H9 (cell line): Measurements from ENCODE around the gene ERICH4. TPM values are rescaled to one million over a fixed set of nuclear protein-coding genes. Genes with fewer than 3 reads are reported as not detected.
A peak's percentile ranks its signal among the peaks of the same experiment; 100 is the strongest.

Experiments
- DNase-seq: peaks from one replicate; pipeline ENCODE4 v3.0.0-alpha.2; 2017
- H2AFZ ChIP-seq: one replicate; pipeline ENCODE4 v1.6.1; 2013; ENCODE audit warnings: mild to moderate bottlenecking, low read length, control low read depth, moderate library complexity
- H2AK5ac ChIP-seq: 2 replicates; pipeline ENCODE4 v1.6.1; 2013; ENCODE audit warnings: low read length, control low read depth, mixed read lengths; ENCODE audit not compliant: insufficient read length
- H2BK120ac ChIP-seq: one replicate; pipeline ENCODE4 v1.6.1; 2013; ENCODE audit warnings: low read depth, mild to moderate bottlenecking, low read length, control low read depth, inconsistent platforms; ENCODE audit not compliant: poor library complexity, severe bottlenecking
- H2BK12ac ChIP-seq: 2 replicates; pipeline ENCODE4 v1.6.1; 2013; ENCODE audit warnings: low read length, control low read depth, mixed read lengths, low read depth; ENCODE audit not compliant: insufficient read length
- H2BK15ac ChIP-seq: 2 replicates; pipeline ENCODE4 v1.6.1; 2013; ENCODE audit warnings: low read depth, low read length, control low read depth
- H2BK20ac ChIP-seq: one replicate; pipeline ENCODE4 v1.6.1; 2013; ENCODE audit warnings: low read depth, mild to moderate bottlenecking, low read length, control low read depth, inconsistent platforms; ENCODE audit not compliant: poor library complexity, severe bottlenecking
- H2BK5ac ChIP-seq: 2 replicates; pipeline ENCODE4 v1.6.1; 2013; ENCODE audit warnings: low read length, control low read depth, mixed read lengths; ENCODE audit not compliant: insufficient read length
- H3K14ac ChIP-seq: 2 replicates; pipeline ENCODE4 v1.6.1; 2013; ENCODE audit warnings: low read length, control low read depth; ENCODE audit not compliant: insufficient read depth
- H3K18ac ChIP-seq: 2 replicates; pipeline ENCODE4 v1.6.1; 2013; ENCODE audit warnings: low read depth, mild to moderate bottlenecking, mixed read lengths, low read length, control low read depth; ENCODE audit not compliant: insufficient read length
- H3K23ac ChIP-seq: 2 replicates; pipeline ENCODE4 v1.6.1; 2013; ENCODE audit warnings: low read length, control low read depth, mixed read lengths, low read depth; ENCODE audit not compliant: insufficient read length
- H3K23me2 ChIP-seq: 2 replicates; pipeline ENCODE4 v1.6.1; 2013; ENCODE audit warnings: low read depth, mild to moderate bottlenecking, mixed read lengths, low read length, control low read depth; ENCODE audit not compliant: insufficient read length, poor library complexity, severe bottlenecking
- H3K27ac ChIP-seq: 2 replicates; pipeline ENCODE4 v1.5.1; 2013; ENCODE audit warnings: low read length, control low read depth, mixed read lengths, low read depth; ENCODE audit not compliant: insufficient read length
- H3K27me3 ChIP-seq: 2 replicates; pipeline ENCODE4 v1.6.1; 2013; ENCODE audit warnings: low read length, control low read depth, inconsistent platforms; ENCODE audit not compliant: insufficient read depth
- H3K4ac ChIP-seq: 2 replicates; pipeline ENCODE4 v1.6.1; 2013; ENCODE audit warnings: low read depth, mild to moderate bottlenecking, control low read depth, inconsistent platforms, low read length, moderate library complexity
- H3K4me1 ChIP-seq: 2 replicates; pipeline ENCODE4 v1.6.1; 2013; ENCODE audit warnings: low read length, control low read depth, inconsistent platforms; ENCODE audit not compliant: insufficient read depth
- H3K4me2 ChIP-seq: 2 replicates; pipeline ENCODE4 v1.6.1; 2013; ENCODE audit warnings: low read length, control low read depth, mixed read lengths; ENCODE audit not compliant: insufficient read length, insufficient read depth
- H3K56ac ChIP-seq: 2 replicates; pipeline ENCODE4 v1.6.1; 2013; ENCODE audit warnings: low read depth, mild to moderate bottlenecking, mixed read lengths, low read length, control low read depth; ENCODE audit not compliant: insufficient read length
- H3K79me1 ChIP-seq: 2 replicates; pipeline ENCODE4 v1.6.1; 2013; ENCODE audit warnings: low read depth, mild to moderate bottlenecking, moderate library complexity, low read length, control low read depth, inconsistent platforms; ENCODE audit not compliant: insufficient read depth, poor library complexity, severe bottlenecking
- H3K79me2 ChIP-seq: 2 replicates; pipeline ENCODE4 v1.6.1; 2013; ENCODE audit warnings: low read length, control low read depth, inconsistent platforms; ENCODE audit not compliant: insufficient read depth
- H3K9ac ChIP-seq: 2 replicates; pipeline ENCODE4 v1.6.1; 2013; ENCODE audit warnings: low read length, control low read depth, mixed read lengths; ENCODE audit not compliant: insufficient read length; ENCODE audit errors: extremely low read depth
- H3K9me3 ChIP-seq: one replicate; pipeline ENCODE4 v1.6.1; 2013; ENCODE audit warnings: low read depth, low read length, inconsistent platforms; ENCODE audit not compliant: control insufficient read depth
- H3T11ph ChIP-seq: one replicate; pipeline ENCODE4 v1.6.1; 2013; ENCODE audit warnings: mild to moderate bottlenecking, low read length, control low read depth, inconsistent platforms
- H4K20me1 ChIP-seq: one replicate; pipeline ENCODE4 v1.6.1; 2013; ENCODE audit not compliant: control insufficient read depth, insufficient read length, insufficient read depth
- H4K5ac ChIP-seq: 2 replicates; pipeline ENCODE4 v1.6.1; 2013; ENCODE audit warnings: low read depth, mild to moderate bottlenecking, mixed read lengths, low read length, control low read depth; ENCODE audit not compliant: insufficient read length
- H4K8ac ChIP-seq: replicated peaks from 2 replicates; pipeline ENCODE4 v1.6.1; 2013; ENCODE audit warnings: low read length, control low read depth, mixed read lengths, low read depth; ENCODE audit not compliant: insufficient read length
- H4K91ac ChIP-seq: 2 replicates; pipeline ENCODE4 v1.6.1; 2013; ENCODE audit warnings: low read depth, mild to moderate bottlenecking, moderate library complexity, mixed read lengths, low read length, control low read depth; ENCODE audit not compliant: insufficient read length
- H3K27ac Mint-ChIP-seq, 3 experiments: 2 replicates in 2 of 3; 3 replicates in 1 of 3; pipeline ENCODE4 v1.8.0; 2020 to 2021; ENCODE audit warnings: mixed read lengths in 3 of 3, mild to moderate bottlenecking in 1 of 3, moderate library complexity in 1 of 3
- H3K27me3 Mint-ChIP-seq: 2 replicates; pipeline ENCODE4 v1.8.0; 2021; ENCODE audit warnings: low read depth, mild to moderate bottlenecking, moderate library complexity, mixed read lengths
- H3K36me3 Mint-ChIP-seq, 3 experiments: 2 replicates in 2 of 3; 3 replicates in 1 of 3; pipeline ENCODE4 v1.8.0; 2020 to 2021; ENCODE audit warnings: low read depth in 3 of 3, mixed read lengths in 3 of 3; ENCODE audit not compliant: insufficient read depth in 1 of 3
- H3K4me1 Mint-ChIP-seq, 2 experiments: 2 replicates each; pipeline ENCODE4 v1.8.0; 2020; ENCODE audit warnings: mixed read lengths in 2 of 2
- H3K4me3 Mint-ChIP-seq, 2 experiments: 2 replicates in 1 of 2; 3 replicates in 1 of 2; pipeline ENCODE4 v1.8.0; 2020 to 2021; ENCODE audit warnings: mild to moderate bottlenecking in 2 of 2, mixed read lengths in 2 of 2, moderate library complexity in 1 of 2
- H3K9me3 Mint-ChIP-seq, 2 experiments: 2 replicates in 1 of 2; 3 replicates in 1 of 2; pipeline ENCODE4 v1.8.0; 2020; ENCODE audit warnings: mild to moderate bottlenecking in 2 of 2, mixed read lengths in 2 of 2, moderate library complexity in 1 of 2
- CTCF ChIP-seq: fragments of 200-600 bp; sonication (generic); conservative IDR thresholded peaks from 3 replicates; pipeline ENCODE4 v1.8.0; 2021; ENCODE audit warnings: antibody characterized with exemption, mild to moderate bottlenecking
- WGBS: extraction: QIAGEN DNeasy Blood & Tissue Kit; methylation state at CpG from one replicate; pipeline ENCODE4 v1.1.7; 2013; ENCODE audit warnings: missing lambda C conversion rate, low lambda C conversion rate, mixed read lengths; ENCODE audit not compliant: insufficient read length; ENCODE audit errors: extremely low coverage; 5-methylcytosine and 5-hydroxymethylcytosine counted together
- total RNA-seq: library from RNA; stranded (reverse); gene quantifications from 2 replicates; pipeline ENCODE4 v1.2.1, GENCODE V29; 2021

ERICH4 gene
- total RNA-seq, 1 experiment from 2014 or later: not detected

- H3K27me3 Mint-ChIP-seq: peaks cover 18% of the 10 kb centered on the region
These were observed 6.3 kb downstream of the ERICH4 start for GRCh38 chr19:41449079-41449864.

More at GRCh38 chr19:41449079-41449864, 6.3 kb downstream of the ERICH4 start:
- no peak overlapping the region for H2BK20ac ChIP-seq
- H2AK5ac ChIP-seq: no peak overlapping the region
- no peak overlapping the region for H3K23ac ChIP-seq
- H3K4ac ChIP-seq: no peak overlapping the region
- H3K4me2 ChIP-seq: peak overlapping the region; percentile 13
- no peak overlapping the region for H2BK120ac ChIP-seq
- no peaks in the 10 kb centered on the region for H3K27me3 ChIP-seq
- WGBS: no CpG with 5 or more reads among the region's 22 CpGs
- H2BK5ac ChIP-seq: no peak overlapping the region
- H3T11ph ChIP-seq: no peak overlapping the region
- no peak overlapping the region for H3K27ac ChIP-seq
- Mint-ChIP-seq H3K9me3 (peaks cover 26 to 39% of the 10 kb centered on the region in 2 experiments), H3K36me3 (0 out of 7 replicates have a peak, but pooled peaks cover 0 to 6% (median 0%) of the 10 kb centered on the region in 3 experiments), H3K4me3 (peak overlapping the region; percentile 27 to 68; a peak in 4 of 5 replicates), H3K27ac (no peak overlapping the region), H3K4me1 (no peaks in the 10 kb centered on the region; a peak in 1 of 4 replicates)
- H2BK12ac ChIP-seq: no peak overlapping the region
- no peak overlapping the region for H3K14ac ChIP-seq
- H3K23me2 ChIP-seq: no peaks in the 10 kb centered on the region
- H3K18ac ChIP-seq: no peak overlapping the region
- TF ChIP-seq CTCF: peak; percentile 98
- no peaks in the 10 kb centered on the region for H3K79me2 ChIP-seq
- H3K9ac ChIP-seq: no peak overlapping the region
- peak; percentile 91 for DNase-seq
- no peak overlapping the region for H2BK15ac ChIP-seq
- no peak overlapping the region for H3K56ac ChIP-seq
- no peaks in the 10 kb centered on the region for H4K20me1 ChIP-seq
- no peaks in the 10 kb centered on the region; the same call in 1 of the 2 replicates for H3K4me1 ChIP-seq
- no peak overlapping the region for H4K8ac ChIP-seq
- no peaks in the 10 kb centered on the region for H3K9me3 ChIP-seq
- no peak overlapping the region for H2AFZ ChIP-seq
- no peak overlapping the region for H4K5ac ChIP-seq
- H4K91ac ChIP-seq: no peak overlapping the region
- no peaks in the 10 kb centered on the region for H3K79me1 ChIP-seq
